GM18507 (cell line): ENCODE results near the gene CTIF.

Source experiments
- DNase-seq: peaks from one replicate; pipeline ENCODE4 v3.0.0; 2011; ENCODE audit warnings: low read depth; ENCODE audit not compliant: insufficient read length; ENCODE audit errors: extremely low spot score
- FAIRE-seq: peaks from 2 replicates; lab custom pipeline; 2011; peaks lifted over from hg19 to GRCh38; lab: Jason Lieb, UNC

The CTIF gene

DNA sequence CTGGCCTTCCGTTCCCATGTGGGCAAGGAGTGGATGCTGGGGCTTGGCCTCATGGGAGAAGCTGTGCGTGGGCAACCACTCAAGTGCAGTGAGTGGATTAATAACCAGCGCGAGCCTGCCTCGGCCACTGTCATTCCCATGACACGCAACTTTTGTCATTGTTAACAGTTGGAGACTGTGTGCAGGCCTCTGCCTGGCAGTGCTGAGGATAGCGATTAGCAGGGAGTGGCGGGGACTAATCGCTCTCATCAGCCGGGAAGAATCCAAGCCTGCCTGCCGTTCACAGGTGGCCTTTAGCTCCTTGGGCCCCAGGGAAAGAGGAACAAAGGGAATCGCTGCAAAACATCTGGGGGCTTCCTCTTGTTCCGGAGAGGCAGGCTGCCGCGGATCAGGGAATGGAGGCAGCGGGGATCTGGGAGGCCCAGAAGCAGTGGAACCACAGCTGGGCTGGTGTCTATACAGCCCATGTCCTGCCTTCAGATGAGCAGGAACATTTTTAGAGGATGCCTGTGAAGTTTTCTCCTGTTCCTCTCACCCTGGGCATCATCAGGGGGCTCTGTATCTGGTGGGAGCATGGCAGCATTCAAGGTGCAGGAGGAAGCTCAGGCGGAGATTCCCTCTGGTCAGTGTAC lies 53.8 kb downstream of the CTIF start:
- FAIRE-seq (no peak), DNase-seq (no peak)

DNA sequence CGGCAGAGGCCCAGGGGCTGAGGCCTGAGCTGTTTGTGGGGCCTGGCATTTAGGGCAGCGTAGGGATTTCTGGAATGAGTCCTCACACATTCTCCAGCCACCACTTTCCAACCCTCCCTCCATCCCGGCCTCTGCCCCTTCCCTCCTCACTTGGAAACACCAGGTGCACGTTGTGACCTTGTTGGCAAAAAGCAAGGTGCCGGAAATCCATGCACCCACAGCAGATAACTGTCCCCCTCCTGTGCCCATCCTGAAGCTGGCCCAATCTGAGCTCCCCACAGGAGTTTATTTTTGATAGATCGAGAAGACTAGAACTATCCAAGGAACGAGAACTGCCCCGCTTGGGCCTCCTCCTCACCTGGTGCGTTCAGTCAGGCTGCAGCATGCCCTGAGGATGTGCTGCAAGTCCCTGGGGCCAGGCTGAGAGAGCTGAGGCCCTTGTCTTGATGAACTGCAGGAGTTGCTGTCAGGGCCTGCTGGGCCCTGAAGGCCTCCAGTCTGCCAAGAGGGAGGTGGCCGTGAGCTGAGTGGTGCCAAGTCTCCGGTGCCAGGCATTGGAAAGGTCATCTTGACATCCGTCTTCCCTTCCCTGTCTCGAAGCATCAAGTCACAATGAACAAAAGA lies 55.8 kb downstream of the CTIF start:
- DNase-seq (no peak), FAIRE-seq (no peak)

DNA sequence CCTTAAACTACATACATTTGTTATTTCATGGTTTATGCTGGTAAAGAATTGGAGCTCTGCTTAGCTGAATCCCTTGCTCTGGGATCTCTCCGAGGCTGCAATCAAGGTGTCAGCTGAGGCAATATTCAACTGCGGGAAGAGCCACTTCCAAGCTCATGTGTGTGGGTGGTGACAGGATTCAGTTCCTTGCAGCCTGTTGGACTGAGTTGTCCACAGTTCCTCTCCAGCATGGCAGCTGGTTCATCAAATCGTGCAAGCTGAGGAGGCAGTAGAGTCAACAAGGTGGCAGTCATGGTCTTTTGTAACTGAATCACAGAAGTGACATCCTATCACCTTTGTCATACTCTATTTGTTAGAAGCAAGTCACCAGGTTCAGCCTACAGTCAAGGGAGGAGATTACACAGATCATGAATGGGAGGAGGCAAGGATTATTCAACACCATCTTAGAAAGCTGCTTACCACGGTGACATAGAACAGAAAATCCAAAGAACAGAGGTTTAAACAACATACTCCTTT lies 56.9 kb downstream of the CTIF start:
- no peak for DNase-seq
- FAIRE-seq, result no peak

DNA sequence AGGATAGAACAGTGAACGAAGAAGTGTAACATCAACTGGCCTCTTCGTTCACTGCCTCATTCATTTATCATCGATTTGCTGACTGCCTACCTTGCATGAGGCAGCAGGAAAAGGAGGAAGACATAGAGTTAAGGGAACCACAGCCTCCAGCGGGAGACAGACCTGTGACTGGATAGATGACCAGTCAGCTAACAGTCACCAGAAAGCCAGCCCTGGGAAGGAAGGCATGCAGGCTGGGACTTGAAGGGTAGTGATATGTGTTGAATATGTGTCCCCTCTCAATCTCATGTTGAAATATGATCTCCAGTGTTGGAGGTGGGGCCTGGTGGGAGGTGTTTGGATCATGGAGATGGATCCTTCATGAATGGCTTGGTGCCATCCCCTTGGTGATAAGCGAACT lies 58.3 kb downstream of the CTIF start:
- FAIRE-seq (no peak), DNase-seq (no peak)

DNA sequence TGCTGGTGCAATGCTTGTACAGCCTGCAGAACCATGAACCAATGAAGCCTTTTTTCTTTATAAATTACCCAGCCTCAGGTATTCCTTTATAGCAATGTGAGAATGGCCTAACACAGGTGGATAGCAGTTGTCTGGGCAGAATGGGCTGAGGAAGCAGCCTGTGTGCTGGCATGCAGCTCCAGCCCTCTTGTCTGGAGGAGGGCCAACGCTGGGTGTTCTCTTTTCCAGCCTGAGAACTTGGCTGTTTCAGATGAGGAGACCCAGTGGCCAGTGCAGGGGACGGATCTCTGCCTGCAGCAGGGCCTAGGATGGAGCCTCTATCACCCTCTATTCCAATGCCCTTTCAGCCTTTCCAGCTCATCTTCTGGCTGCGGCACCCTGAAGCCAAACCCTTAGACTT lies 58.8 kb downstream of the CTIF start:
- DNase-seq (no peak), FAIRE-seq (no peak)

DNA sequence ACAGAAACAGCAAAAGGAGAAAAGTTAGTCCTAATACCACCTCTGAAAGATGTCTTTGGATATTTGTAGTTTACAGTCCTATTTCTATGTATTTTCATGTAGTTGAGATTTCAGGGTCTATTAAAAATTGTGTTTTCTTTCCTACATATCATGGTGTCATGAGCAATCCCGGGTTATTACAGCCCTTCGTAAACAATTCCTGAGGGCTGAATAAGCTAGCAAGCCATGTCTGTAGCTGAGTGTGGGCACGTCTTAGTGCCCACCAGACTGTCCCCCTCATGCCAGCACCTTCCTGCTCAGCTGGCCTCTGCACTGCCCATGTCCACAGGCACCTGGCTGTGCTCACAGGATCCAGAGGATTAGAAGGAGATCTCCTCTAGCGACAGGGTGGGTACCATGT lies 60.6 kb downstream of the CTIF start:
- no peak for DNase-seq
- FAIRE-seq, result no peak

DNA sequence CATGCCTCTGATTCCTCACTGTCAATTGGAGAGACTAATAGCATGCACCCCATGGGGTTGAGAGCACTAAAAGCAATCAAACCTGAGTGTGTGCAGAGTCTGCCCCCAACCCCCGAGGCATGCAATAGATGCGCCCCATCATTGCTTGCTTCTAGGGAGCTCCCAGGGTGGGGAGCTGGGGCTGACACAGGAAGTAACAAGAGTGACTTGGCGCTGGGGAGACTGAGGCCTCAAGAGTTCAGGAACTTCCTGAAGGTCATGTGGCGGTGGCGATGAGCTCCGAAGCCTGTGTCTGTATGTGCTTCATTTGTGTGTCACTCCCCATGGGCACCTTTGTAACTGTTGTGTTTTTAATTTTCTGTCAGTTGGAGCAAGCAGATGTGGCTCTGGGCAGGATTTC lies 61.2 kb downstream of the CTIF start:
- no peak for DNase-seq

DNA sequence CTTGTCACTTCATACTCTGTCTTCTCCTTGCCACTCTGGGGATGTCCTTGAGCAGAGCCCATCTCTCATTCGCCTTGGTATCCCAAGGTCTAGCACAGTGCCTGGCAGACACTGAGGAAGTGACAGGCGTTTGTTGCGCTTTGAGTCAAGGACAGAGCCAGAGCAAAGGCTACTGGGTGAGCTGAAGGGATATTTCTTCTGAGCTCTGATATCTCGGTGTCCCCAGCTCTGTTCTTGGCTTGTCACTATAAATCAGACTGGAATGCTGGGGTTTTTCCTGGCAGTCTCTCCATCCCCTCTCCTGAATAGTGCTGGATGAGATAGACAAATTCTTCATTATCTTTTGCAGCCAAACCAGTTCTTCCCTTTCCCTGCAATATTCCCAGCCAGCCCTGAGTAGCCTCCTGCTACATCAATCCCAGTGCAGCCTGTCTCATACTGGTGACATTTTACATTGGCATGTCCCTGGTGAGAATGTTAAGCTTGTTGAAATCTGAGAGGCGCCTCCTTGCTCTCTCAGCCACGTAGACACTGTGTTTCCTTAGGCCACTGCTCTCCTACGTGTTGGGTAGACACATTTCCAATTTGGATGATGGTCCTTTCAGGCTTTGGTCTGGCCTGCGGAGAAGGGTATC lies 61.7 kb downstream of the CTIF start:
- no peak for FAIRE-seq
- no peak for DNase-seq

More for the DNA sequence above, 61.2 kb downstream of the CTIF start:
- no peak for FAIRE-seq

DNA sequence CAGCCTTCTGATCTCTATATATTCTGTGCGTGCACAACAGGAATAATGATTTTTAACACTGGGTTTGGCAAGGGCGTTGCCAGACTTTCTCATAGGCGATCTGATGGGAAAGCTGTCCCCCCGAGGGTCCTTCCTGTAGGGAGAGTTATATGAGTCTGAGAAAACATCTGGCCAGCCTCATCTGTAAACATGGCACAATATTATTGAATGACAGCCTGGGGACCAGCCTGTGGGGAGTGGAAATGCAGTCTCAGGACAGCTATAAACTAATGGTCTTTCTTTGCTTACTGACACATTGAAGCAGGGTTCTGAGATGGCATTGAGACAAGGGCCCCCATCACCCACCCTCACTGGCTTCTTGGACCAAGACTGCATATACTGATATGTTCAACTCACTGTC lies 62.5 kb downstream of the CTIF start:
- no peak for FAIRE-seq
- DNase-seq, result no peak

DNA sequence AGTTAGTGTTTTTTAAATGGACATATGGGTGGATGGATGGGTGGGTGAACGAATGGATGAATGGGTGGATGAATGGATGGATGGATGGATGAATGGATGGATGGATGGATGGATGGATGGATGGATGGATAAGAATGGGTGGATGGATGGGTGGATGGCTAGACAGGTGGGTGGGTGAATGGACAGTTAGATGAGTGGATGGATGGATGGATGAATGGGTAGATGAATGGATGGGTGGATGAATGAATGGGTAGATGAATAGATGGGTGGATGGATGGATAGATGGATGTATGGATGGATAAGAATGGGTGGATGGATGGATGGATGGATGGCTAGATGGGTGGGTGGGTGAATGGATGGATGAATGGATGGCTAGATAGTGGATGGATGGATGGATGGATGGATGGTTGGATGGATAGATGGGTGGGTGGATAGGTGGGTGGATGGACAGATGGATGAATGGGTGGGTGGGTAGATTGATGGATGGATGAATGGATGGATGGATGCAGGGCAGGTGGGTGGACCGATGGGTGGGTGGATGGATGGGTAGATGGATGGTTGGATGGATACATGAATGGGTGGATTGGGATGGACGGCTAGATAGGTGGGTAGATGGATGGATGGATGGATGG lies 64.0 kb downstream of the CTIF start:
- FAIRE-seq (no peak), DNase-seq (no peak)

DNA sequence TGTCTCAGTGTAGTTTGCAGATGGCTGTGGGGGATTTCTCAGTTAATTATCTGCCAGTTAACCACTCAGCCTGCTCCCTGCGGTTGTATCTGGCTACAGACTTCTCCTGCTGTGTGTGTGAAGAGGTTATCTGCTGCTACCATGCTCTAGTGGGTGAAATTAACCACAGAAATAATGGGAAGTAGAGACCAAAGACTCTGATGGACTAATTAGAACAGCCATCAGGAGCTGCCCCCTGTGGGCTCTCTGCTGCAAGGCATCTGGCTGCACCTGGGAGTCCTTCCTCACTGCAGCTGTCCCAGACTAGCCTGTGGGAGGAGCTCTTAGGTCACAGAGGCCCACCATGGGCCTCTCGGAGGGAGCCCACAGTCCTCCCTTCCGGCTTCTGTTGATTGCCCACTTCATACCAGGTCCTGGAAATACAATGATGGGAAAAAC lies 66.6 kb downstream of the CTIF start:
- DNase-seq (no peak), FAIRE-seq (peak; percentile 67)

DNA sequence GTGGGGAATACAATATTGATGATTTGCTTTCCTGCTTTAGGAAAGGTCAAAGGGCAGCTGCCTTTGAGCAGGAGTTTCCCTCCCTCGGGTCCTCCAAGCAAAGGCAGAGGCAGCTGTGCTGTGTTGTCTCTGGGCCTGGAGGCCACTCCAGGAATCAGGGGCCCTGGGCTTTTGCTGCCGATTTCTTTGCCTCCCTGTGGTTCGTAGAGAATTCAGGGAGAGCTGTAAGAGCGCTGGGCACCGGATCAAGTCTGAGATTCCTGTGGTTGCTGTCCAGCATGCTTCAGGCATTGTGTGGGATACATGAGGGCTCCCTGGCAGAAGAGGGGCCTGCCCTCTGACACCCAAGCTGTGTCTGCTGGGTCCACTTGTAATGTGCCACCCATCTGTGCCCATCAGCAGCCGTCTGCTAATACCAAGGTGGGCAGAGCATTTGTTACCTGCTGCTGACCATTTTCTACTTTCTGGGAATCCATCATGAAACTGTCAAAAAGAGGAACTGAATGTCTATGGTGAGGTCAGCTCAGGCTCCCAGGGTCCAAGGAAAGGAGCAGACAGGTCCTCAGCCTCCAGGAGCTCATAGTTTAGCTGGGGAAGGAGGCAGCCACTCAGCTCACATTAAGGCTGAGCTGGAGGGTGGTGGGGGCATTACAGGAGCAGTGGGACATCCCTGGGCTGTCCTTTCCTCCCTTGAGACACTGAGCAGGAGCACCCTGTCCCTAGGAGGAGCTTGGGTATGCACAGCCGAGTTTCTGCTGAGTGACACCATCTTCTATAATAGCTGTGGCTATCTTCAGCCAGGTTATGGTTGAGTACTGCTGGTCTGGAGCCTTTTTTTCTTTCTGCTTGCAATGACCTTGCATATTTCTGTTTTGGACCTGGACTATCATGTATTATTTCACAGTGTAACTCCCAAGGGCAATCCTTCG lies 68.5 kb downstream of the CTIF start:
- DNase-seq (no peak), FAIRE-seq (no peak)

DNA sequence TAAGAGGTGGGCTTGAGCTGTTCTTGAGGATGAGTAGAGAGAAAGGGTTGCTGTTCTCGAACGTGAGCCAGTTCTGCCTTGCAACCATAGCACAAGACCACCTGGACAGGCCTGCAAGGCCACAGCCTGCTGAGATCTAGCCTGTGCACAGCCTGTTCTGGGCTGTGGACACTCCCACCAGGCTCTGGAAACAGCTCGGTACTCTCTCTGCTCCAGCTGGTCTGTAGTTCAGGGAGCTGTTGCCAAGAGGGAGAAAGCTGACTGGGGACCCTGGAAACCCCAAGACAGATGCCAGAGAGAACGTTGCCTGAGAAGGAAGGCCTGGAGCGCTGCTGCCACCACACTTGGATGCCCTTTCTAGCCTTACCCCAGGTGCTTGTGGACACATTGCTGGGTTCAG lies 69.8 kb downstream of the CTIF start:
- DNase-seq (no peak), FAIRE-seq (no peak)

DNA sequence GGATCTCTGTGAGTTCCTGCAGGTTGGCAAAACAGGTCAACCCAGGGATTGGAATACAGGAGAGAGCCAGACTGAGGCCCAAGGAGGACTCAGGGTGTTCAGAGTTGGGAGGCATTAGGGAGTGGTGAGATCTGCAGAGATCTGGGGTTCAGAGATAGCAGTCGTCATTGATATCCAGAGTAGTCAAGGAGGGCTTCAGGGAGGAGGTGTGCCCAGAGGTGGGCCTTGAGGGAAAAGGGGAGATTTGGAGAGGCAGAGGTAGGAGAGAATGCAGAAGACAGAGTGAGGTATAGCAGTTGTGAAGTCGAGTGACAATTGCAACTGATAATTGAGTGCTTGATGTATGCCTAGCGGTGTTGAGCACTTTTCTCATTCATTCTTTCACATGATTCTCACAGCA lies 70.3 kb downstream of the CTIF start:
- FAIRE-seq (no peak), DNase-seq (no peak)

DNA sequence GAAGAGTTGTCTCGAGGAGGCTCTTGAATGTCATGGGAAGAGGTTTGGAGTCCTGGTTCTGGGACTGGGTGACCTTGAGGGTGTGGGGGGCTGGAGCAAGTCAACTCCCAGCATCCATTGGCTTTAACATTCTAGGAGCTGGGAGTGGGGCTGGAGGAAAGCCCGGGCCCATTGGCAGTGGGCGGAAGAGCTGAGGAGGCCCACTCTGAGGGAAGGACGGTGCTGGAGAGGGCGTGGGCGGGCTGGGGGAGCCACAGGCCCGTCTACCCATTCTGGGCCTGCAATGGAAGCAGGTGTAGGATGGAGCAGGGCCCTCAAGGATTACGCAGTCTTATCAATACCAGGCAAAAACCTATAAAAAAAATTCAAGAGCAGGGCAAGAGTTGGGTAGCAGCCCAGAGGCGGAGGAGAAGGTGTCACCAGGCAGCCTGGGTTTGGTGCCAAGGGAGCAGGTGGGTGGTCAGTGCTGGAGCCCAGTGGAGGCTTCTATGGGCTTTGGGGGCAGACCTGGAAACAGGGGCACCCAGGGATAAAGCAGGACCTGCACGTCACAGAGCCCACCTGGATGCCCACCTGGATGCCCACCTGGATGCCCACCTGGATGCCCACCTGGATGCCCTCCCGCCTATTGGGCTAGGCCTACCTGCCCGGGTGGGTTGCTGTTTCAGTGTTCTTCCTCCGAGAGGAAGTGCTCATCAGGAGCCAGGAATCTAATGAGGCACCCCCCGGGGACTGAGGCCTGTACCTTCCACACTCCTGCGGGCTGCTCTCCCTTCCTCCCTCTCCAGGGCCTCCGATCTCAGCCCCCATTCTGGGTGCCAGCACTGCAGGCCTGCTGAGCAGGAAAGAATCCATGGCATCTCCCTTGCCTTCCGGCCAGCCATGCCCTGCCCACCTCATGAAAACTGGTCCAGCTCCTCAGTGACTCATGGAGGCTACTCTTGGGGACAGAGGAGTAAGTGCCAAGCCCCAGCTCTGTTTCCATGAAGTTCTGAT lies 71.3 kb downstream of the CTIF start:
- DNase-seq (no peak), FAIRE-seq (no peak)

DNA sequence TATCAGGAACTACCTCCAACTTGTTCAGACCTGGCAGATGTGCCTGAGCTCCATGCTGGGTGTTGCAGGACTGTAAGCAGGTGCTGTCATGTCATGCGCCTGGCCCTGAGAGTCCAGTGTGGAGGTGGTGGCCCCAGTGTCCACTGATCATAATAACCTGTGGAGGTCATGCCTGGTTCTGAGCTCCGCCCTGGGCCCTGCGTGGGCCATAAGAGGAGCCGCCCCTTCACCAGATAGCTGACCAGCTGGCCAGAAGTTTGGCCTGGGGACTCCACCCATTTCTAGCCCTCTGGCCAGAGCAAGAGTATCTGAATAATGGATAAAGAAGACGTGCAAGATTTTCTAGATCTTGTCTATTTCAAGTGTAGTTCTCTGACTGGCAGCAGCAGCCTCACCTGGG lies 72.4 kb downstream of the CTIF start:
- FAIRE-seq (no peak), DNase-seq (no peak)

DNA sequence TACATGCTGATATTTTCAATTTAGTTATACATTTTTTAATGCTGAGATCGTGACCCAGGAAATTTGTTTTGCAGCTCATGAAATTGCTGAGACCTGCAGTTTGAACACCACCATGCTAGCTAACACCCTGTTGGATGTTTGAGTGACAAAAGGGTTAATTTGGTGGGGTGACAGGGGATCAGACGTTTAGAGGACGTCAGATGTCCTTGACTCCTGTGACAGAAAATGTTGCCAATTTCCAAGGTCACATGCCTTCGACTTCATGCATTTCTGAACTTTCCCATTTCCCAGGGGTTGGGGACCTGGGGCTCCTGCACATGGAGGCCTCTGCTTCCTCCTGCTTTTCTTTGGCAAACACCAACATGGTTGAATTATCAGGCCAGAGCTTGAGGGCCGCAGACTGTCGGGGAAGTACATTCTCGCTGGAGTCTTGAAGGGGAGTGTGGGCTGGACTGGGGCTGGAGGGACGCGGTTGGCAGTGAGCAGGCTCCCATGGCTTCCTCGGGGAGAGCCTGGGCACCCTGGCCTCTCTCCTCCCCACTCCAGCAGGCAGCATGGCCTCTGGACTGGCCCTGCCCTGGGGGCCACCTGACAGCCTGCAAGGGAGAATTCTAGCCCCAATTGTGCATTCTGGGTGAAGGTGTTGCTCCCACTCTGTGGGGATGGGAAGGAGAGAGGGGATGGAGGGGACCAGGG lies 73.1 kb downstream of the CTIF start:
- no peak for FAIRE-seq

DNA sequence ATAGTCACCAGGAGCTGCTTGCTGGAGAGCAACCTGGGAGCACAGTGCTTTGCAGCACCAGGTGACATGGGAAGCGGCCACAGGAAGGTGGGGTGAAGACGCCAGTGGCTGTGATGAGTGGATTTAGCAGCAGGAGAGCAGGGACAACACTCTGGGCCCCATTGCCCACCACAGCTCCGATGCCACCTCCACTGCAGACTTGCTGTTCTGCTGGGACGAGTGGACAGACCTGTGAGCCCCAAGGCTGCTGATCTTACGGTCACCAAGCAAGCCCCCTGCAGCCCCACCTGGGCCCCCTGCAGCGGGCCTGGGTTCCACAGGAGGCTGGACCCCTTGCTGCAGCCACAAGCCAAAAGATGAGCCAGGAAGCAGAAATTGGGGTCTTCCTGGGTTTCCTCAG lies 73.7 kb downstream of the CTIF start:
- no peak for FAIRE-seq
- no peak for DNase-seq

More for the DNA sequence above, 73.1 kb downstream of the CTIF start:
- DNase-seq, result no peak
